Panc1 (cell line): Measurements from ENCODE around the gene SUMF2. TPM values are rescaled to one million over a fixed set of nuclear protein-coding genes. Genes with fewer than 3 reads are reported as not detected.
A peak's percentile ranks its signal among the peaks of the same experiment; 100 is the strongest.

Experiments
- ATAC-seq: fragments of 200-7000 bp; cut with Tn5 transposase; 2 replicates; pipeline ENCODE4 v1.9.1; 2020; ENCODE audit warnings: mild to moderate bottlenecking, moderate library complexity
- BruUV-seq: library from RNA; stranded (reverse); fragments of 400-500 nt; replicated peaks from 2 replicates; lab custom pipeline; 2021; lab: Mats Ljungman, UMichigan
- CTCF ChIA-PET: fragments of 300-600 bp; sonication (Branson Sonifier 250); formaldehyde crosslinking; loops from one replicate; lab custom pipeline; 2022; ENCODE audit warnings: antibody characterized with exemption; lab: Charles Lee
- POLR2A ChIA-PET: fragments of 300-600 bp; sonication (Branson Sonifier 250); formaldehyde crosslinking; loops from one replicate; lab custom pipeline; 2022; ENCODE audit warnings: antibody characterized with exemption; lab: Charles Lee
- DNase-seq: peaks from one replicate; pipeline ENCODE4 v3.0.0-alpha.2; 2010; ENCODE audit warnings: low read depth, low spot score
- H3K27ac ChIP-seq: 2 replicates; pipeline ENCODE4 v1.5.1; 2011; ENCODE audit warnings: mild to moderate bottlenecking, low read length, inconsistent platforms
- H3K27me3 ChIP-seq: fragments of 200-500 bp; sonication (Bioruptor generic); 2 replicates; pipeline ENCODE4 v1.6.0; 2014; ENCODE audit warnings: low read length, inconsistent platforms; ENCODE audit not compliant: control insufficient read depth, insufficient read depth
- H3K36me3 ChIP-seq: fragments of 200-500 bp; sonication (Bioruptor generic); 2 replicates; pipeline ENCODE4 v1.5.1; 2014; ENCODE audit warnings: inconsistent platforms, mild to moderate bottlenecking, low read length, moderate library complexity; ENCODE audit not compliant: control insufficient read depth, insufficient read depth
- H3K4me1 ChIP-seq: 2 replicates; pipeline ENCODE4 v1.5.1; 2011; ENCODE audit warnings: inconsistent platforms, mild to moderate bottlenecking, low read length, moderate library complexity; ENCODE audit not compliant: control insufficient read depth, insufficient read depth
- H3K4me3 ChIP-seq, 2 experiments: 2 replicates each; pipeline ENCODE4 v1.5.1; 2011 to 2012; ENCODE audit warnings: low read depth in 2 of 2, low read length in 2 of 2, mild to moderate bottlenecking in 2 of 2, inconsistent platforms in 1 of 2, moderate library complexity in 1 of 2
- H3K9me3 ChIP-seq: fragments of 200-500 bp; sonication (Bioruptor generic); 2 replicates; pipeline ENCODE4 v1.5.1; 2014; ENCODE audit warnings: low read depth, mild to moderate bottlenecking, inconsistent platforms, low read length, moderate library complexity; ENCODE audit not compliant: control insufficient read depth, insufficient read depth
- POLR2AphosphoS5 ChIP-seq: IDR thresholded peaks from 2 replicates; pipeline ENCODE4 v1.6.1; 2012; ENCODE audit warnings: mild to moderate bottlenecking, low read depth, low read length, moderate library complexity
- SIN3A ChIP-seq: IDR thresholded peaks from 2 replicates; pipeline ENCODE4 v1.6.1; 2012; ENCODE audit warnings: low read depth, mild to moderate bottlenecking, low read length, moderate library complexity, borderline replicate concordance; ENCODE audit not compliant: insufficient read depth
- TCF7L2 ChIP-seq: IDR thresholded peaks from 2 replicates; pipeline ENCODE4 v1.6.1; 2011; ENCODE audit warnings: mild to moderate bottlenecking, low read depth, low read length, inconsistent platforms
- in situ Hi-C: cut with HindIII; loops from 2 replicates; pipeline ENCODE4 v1.10.0; 2016; ENCODE audit warnings: low sequenced_read_pairs, low pct_unique_long_range_greater_than_20kb
- intact Hi-C: fragments of 100-400 bp; cut with micrococcal nuclease; formaldehyde crosslinking; loops from one replicate; pipeline ENCODE4 v1.10.0; 2022; ENCODE audit not compliant: unreplicated experiment
- total RNA-seq: library from RNA; stranded (reverse); gene quantifications from one replicate; pipeline ENCODE4 v1.2.1, GENCODE V29; 2021; ENCODE audit not compliant: unreplicated experiment
- TF ChIP-seq, protein P1 (sequence below): fragments of 450-650 bp; IDR thresholded peaks from 2 replicates; pipeline ENCODE4 v1.5.1; 2017; ENCODE audit warnings: mild to moderate bottlenecking
- TF ChIP-seq, protein P2 (sequence below), 2 experiments: IDR thresholded peaks; 2 replicates each; pipeline ENCODE4 v1.6.1; 2011 to 2012; ENCODE audit warnings: low read depth in 2 of 2, control low read depth in 1 of 2, low read length in 1 of 2, mild to moderate bottlenecking in 1 of 2, moderate library complexity in 1 of 2; ENCODE audit not compliant: insufficient read depth in 1 of 2

The SUMF2 gene
- total RNA-seq, 1 experiment from 2014 or later: 156 TPM

- H3K4me3 ChIP-seq: peak within 1 kb of the TSS; percentile 55 to 98
- DNase-seq: peak; percentile 99
- intact Hi-C loops: no loop called here
- H3K9me3 ChIP-seq: no peaks in the 10 kb centered on the region
- ChIA-PET CTCF (interaction anchor here (0.7 to 1.5 kb wide), 3 partner anchors 13 to 27 kb away, joined by 3 to 4 read pairs (median 4); no protein-coding TSS in a partner anchor), POLR2A (interaction anchor here (1.1 to 1.5 kb wide), 2 partner anchors 11 to 55 kb away, joined by 3 to 4 read pairs; partner anchors contain the start of genes CCT6A and PSPH)
- ATAC-seq: peak; percentile 100
- H3K4me1 ChIP-seq: peaks cover 6% of the 10 kb centered on the region; the same call in 1 of the 2 replicates
- no peaks in the 10 kb centered on the region for H3K27me3 ChIP-seq
- in situ Hi-C loops: no loop called here
- peaks cover 18% of the 10 kb centered on the region for H3K36me3 ChIP-seq
- TF ChIP-seq, protein P1, sequence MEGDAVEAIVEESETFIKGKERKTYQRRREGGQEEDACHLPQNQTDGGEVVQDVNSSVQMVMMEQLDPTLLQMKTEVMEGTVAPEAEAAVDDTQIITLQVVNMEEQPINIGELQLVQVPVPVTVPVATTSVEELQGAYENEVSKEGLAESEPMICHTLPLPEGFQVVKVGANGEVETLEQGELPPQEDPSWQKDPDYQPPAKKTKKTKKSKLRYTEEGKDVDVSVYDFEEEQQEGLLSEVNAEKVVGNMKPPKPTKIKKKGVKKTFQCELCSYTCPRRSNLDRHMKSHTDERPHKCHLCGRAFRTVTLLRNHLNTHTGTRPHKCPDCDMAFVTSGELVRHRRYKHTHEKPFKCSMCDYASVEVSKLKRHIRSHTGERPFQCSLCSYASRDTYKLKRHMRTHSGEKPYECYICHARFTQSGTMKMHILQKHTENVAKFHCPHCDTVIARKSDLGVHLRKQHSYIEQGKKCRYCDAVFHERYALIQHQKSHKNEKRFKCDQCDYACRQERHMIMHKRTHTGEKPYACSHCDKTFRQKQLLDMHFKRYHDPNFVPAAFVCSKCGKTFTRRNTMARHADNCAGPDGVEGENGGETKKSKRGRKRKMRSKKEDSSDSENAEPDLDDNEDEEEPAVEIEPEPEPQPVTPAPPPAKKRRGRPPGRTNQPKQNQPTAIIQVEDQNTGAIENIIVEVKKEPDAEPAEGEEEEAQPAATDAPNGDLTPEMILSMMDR: no peak
- TF ChIP-seq, protein P2, sequence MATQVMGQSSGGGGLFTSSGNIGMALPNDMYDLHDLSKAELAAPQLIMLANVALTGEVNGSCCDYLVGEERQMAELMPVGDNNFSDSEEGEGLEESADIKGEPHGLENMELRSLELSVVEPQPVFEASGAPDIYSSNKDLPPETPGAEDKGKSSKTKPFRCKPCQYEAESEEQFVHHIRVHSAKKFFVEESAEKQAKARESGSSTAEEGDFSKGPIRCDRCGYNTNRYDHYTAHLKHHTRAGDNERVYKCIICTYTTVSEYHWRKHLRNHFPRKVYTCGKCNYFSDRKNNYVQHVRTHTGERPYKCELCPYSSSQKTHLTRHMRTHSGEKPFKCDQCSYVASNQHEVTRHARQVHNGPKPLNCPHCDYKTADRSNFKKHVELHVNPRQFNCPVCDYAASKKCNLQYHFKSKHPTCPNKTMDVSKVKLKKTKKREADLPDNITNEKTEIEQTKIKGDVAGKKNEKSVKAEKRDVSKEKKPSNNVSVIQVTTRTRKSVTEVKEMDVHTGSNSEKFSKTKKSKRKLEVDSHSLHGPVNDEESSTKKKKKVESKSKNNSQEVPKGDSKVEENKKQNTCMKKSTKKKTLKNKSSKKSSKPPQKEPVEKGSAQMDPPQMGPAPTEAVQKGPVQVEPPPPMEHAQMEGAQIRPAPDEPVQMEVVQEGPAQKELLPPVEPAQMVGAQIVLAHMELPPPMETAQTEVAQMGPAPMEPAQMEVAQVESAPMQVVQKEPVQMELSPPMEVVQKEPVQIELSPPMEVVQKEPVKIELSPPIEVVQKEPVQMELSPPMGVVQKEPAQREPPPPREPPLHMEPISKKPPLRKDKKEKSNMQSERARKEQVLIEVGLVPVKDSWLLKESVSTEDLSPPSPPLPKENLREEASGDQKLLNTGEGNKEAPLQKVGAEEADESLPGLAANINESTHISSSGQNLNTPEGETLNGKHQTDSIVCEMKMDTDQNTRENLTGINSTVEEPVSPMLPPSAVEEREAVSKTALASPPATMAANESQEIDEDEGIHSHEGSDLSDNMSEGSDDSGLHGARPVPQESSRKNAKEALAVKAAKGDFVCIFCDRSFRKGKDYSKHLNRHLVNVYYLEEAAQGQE (IDR thresholded peaks at IDR 0.05; ENCODE audit: insufficient read depth in 1 of 2, low read depth in 2 of 2, low read length in 1 of 2): peak in 1 of 2 experiments; percentile 62; a peak in 1 of 4 replicates
- peak; percentile 76 for TF ChIP-seq POLR2AphosphoS5
- TF ChIP-seq TCF7L2: 0 out of 2 replicates have a peak, but pooled peaks have one; percentile 23
- TF ChIP-seq SIN3A: peak; percentile 87; the same call in 1 of the 2 replicates
- peak within 1 kb of the TSS; percentile 98 for H3K27ac ChIP-seq
- TSS peak; percentile 99 for BruUV-seq
Observed at GRCh38 chr7:56106108-56107073, 42.3 kb downstream of the SUMF2 start, which contains the start of gene CHCHD2. CHCHD2 (minus strand) TSS chr7:56106476; CDS start chr7:56106413, 63 bp downstream.

- intact Hi-C loops: no loop called here
- Histone ChIP-seq H3K27ac (no peak overlapping the region), H3K36me3 (peaks cover 9% of the 10 kb centered on the region), H3K9me3 (no peaks in the 10 kb centered on the region), H3K4me1 (peaks cover 6% of the 10 kb centered on the region; the same call in 1 of the 2 replicates), H3K4me3 (no peak overlapping the region), H3K27me3 (no peaks in the 10 kb centered on the region)
- ChIA-PET POLR2A (no interaction called here), CTCF (no interaction called here)
- TF ChIP-seq POLR2AphosphoS5 (no peak), TCF7L2 (no peak), SIN3A (no peak)
- TF ChIP-seq, protein P2 (IDR thresholded peaks at IDR 0.05; ENCODE audit: insufficient read depth in 1 of 2, low read depth in 2 of 2, low read length in 1 of 2): no peak
- TF ChIP-seq, protein P1: no peak
- no TSS peak for BruUV-seq
- DNase-seq (no peak), ATAC-seq (no peak)
- in situ Hi-C loops: no loop called here
Observed at GRCh38 chr7:56107954-56108258, 43.8 kb downstream of the SUMF2 start.
